HG03095 (cell line): ENCODE data around the gene GMDS.

ENCODE experiments used
- ATAC-seq: cut with Tn5 transposase; IDR thresholded peaks from one replicate; pipeline ENCODE4 v1.9.1; 2021; ENCODE audit warnings: moderate library complexity; ENCODE audit not compliant: unreplicated experiment

GMDS gene

DNA sequence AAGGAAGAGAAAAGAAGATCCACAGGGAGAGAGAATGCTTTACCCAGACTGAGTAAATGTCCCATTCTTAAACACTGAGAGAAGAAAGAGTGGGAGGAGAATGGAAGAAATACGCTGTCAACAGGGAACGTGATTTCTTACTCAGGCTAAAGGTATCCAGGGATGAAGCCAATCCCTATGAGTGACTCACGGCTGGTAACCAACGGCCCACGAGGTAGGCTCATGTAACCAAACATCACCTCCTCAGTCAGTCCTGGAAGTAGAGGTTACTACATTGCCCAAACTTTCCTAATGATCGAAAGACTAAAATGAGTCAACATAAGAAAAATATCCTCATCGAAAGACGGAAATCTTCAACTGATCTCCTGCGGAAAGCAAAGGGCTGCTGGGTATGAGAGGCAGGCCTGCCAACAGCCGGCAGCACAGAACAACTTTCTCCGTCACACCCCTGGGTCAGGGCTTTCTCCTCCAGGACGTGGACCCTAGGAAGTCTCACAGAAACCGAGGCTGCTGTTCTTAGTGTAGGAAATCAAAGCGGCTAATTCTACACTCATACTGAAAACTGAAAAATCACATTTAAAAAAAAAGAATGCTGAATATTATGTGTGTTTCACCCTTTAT, 292.6 kb downstream of the GMDS start:
- ATAC-seq: no peak

- no peak for ATAC-seq
Measured at GRCh38 chr6:1950631-1951030, 294.8 kb downstream of the GMDS start.

- no peak for ATAC-seq
Measured at GRCh38 chr6:1949538-1949937, 295.9 kb downstream of the GMDS start.

DNA sequence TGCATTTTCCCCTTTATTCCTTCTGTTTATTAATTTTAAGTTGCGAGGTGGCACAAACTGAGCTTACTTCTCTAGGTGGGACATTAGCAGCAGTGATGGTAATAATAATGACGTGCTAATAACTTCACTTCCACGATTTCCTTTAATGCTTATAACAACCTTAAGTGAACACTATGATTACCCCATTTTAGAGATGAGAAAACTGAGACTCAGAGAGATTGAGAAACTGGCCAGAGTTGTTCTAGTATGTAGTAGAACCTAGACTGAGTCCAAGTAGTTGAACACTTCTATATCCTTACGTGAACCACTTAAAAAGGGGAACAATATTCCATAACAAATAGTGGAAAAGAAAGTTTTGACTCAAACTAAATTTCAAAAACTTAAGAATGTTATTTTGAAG, 297.5 kb downstream of the GMDS start:
- ATAC-seq: no peak

GRCh38 chr6:1946583-1946982, 298.8 kb downstream of the GMDS start:
- ATAC-seq: no peak

DNA sequence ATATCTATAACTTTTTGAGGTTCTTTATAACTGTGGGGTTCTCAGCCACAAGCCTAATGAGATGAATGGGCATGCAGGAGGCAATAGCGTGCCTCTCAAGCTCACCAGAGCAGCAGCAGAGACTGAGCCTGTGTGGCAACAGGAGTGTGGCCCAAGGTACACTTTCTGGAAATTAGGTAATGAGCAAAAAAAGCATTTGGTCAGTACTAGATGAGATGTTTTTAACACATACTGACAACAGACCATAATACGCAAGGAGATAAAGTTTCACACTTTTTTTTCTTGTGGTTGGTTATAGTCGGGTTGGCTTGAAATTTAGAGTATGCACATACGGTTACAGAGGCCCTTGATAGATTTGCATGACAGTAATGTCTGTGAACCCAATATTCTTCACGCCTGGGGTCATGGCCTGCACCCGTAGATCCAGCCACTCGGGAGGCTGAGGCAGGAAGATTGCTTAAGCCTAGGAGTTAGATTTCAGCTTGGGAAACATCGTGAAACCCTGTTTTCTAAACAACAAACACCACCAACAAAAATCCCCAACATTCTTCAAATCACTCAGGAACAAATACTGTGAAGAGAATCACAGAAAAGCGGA, 300.1 kb downstream of the GMDS start:
- ATAC-seq: no peak

DNA sequence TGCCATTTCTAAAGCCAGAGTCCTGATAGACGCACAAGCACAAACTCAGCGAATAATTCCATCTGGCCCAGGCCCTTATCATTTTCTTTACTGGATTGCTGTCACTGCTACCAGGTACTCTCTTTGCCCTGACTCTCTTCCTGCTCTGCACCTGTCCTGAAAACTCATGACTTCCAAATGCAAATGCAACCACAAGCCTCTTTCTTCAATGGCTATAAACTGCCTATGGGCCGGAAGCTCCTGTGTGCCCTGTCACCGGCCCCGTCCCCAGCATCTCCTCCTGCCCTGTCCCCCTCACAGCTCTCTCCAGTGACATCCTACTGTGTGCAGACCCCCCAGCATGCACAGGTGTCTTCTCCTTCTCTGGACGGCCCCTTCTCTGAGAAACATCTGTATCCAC, 302.6 kb downstream of the GMDS start:
- ATAC-seq: no peak

DNA sequence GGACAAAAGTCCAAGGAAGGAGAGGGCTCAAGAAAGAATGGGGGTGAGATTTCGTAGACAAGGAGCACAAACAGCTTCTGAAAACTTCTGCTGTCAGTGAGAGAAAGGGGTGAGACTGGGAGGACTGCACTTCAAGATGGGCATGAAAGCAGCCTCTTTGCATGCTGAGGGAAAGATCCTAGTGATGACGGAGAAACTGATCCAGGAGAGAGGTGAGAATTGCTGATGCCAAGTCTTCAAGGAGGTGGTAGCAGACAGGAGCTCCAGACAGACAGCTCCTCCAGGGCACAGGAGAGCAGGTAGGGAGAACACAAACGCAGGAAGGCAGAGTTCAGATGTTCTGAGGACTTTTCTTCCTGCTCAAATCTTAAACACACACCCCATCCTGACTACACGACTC, 303.9 kb downstream of the GMDS start:
- no peak for ATAC-seq

GRCh38 chr6:1940381-1940780, 305.0 kb downstream of the GMDS start:
- no peak for ATAC-seq

GRCh38 chr6:1933292-1933691, 312.1 kb downstream of the GMDS start:
- no peak for ATAC-seq

DNA sequence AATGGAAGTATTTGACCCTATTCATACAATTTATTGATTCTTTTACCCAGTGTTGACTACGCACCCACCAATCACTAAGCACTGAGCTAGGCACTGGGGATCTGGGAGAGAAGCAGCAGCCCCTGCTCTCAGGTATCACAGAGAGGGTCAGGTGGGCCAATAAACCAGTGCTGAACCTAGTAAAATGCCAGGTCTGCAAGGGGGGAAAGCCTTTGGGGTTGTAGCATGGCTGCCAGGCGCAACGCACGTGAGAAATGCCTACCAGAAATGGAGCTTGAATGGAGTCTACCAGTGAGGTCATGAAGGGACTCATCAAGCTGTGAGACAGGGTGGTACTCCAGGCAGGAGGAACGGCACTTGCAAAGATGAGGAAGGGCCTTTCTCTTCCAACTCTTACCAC, 313.6 kb downstream of the GMDS start:
- no peak for ATAC-seq

DNA sequence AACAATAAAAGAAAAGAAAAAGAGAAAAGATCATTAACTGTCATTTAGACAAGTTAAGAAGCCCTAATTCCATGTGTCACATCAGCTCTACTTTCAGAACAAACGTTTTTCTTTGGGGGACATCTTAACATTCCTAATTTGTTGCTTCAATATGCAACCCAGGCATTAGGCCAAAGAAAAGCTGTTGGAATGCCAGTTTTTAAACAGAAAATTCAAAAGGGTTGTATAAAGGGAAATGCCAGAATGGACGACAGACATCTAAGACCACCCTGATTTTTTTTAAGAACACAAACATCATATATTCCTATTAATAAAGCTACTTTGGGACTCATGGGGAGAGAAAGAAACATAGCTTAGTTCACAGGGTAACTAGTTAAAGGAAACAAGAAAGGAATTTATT, 315.0 kb downstream of the GMDS start:
- ATAC-seq: no peak

GRCh38 chr6:1929931-1930330, 315.5 kb downstream of the GMDS start:
- no peak for ATAC-seq

DNA sequence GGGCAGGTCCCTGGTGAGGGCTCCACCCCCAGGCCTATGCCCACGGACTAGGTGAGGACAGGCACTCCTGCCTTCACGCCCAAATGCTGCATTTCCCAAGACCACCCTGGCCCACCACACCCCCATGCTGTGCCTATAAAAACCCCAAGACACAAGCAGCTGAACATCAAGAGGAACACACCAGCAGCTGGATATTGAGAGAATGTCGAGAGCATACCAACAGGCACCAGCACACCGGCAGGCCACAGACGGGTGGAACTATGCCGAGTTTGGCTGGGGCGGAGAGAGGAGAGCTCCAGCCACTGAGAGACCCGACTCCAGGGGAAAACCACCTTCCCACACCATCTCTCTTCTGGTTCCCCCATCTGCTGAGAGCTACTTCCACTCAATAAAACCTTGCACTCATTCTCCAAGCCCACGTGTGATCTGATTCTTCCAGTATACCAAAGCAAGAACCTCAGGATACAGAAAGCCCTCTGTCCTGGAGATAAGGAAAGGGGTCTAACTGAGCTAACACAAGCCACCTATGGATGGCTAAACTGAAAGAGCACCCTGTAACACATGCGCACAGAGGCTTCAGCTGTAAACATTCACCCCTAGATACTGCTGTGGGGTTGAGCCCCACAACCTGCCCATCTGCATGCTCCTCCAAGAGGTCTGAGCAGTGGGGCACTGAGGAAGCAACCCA, 319.5 kb downstream of the GMDS start:
- ATAC-seq: no peak

DNA sequence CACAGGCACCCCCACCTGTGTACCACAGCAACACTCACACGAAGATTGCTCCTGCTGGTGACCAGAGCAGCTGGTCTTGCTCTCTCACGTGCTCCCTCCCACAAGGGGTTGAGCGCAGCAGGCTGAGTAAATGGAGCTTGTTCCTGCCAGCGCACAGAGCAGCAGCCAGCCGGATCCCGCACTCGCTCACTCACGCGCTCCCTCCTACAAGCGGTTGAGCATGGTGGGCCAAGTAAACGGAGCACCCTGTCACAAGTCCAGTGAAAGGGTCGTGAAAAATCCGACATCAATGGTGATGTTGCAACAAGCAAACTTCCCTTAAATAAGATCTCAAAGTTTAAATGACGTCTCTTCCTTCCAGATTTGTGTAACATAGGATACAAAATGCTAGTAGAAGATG, 322.0 kb downstream of the GMDS start:
- ATAC-seq: no peak

DNA sequence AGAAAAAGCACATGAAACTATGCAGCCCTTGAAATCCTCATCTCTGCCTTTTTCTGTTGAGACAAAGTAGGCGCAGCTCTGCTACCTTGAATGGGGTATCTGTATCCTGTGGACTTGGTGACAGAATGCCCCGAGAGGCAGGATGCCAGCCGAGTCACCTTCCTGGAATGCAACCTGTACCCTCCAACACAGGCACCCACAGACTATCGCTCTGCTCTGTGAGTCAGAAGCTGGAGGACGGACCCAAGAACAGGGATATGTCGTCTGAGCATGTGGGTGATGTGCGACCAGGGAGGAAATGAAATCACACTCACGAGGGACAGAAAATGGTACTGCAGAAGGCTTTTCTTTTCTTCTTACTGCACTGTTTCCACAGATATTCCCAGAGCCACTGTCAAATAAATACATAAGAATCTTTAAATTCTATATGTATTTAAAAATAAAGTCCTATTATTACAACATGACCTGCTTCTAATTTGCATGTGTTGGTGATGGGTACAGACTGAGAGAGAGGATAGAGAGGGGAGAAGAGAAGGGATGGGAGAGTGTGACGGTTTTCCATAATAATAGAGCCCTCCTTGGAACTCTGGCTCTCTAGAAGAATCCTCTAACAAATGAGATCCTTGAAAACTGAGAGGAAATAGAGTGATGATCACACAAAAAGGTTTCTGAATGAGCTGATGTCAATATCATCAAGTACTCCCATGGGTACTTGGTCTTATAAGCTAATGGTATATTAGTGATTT, 327.6 kb downstream of the GMDS start:
- ATAC-seq: no peak

DNA sequence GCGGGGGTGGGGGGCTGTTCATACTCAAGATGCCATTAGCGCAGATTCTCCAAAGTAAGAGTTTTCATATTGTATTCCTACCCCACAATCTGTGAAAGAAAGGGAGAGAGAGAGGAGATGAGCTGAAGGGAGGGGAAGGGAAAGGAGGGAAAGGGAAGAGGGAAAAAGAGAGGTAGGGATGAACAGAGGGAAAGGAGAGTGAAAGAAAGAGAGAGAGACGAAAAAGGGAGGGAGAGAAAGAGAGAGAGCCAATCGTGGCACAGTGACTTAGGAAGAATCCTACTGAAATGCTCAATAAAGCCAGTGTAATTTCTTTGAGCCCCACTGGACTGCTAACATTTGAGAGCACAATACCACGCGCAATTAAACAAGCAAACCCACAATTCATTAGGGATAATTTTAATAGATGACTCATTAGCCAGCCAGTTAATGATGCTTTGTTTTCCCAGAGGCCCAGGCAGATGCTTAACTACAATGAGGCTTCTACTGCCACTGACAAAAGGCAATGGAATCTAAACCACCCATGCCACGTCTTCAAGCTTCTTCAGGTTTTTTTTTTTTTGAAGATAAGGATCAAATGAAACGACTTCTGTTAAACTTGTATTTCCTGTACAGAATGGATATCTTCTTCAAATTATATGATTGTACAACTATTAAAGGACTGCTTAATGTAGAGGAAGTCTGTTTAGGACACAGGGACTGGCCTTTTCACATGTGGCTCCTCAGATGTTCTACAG, 328.9 kb downstream of the GMDS start:
- ATAC-seq: no peak

GRCh38 chr6:1915226-1915625, 330.2 kb downstream of the GMDS start:
- ATAC-seq: no peak

DNA sequence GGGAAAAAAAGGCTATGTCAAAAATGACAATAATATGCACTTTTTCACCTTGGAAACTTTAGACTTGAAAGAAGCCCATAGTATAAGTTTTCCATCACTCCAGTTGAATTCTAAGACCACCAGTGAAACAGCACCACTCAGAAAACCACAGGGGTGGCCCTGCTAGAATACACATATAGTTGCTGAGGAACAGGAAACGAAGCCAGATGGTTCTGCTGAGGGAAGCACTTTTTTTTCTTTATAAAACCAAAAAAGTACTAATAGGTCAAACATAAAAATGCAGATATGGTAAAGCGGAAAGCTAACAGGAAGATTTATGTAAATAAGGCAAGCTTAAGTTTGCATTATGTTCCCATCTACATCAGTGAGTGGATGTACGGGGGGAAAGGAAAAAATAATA, 331.8 kb downstream of the GMDS start:
- no peak for ATAC-seq

GRCh38 chr6:1912731-1913130, 332.7 kb downstream of the GMDS start:
- no peak for ATAC-seq

DNA sequence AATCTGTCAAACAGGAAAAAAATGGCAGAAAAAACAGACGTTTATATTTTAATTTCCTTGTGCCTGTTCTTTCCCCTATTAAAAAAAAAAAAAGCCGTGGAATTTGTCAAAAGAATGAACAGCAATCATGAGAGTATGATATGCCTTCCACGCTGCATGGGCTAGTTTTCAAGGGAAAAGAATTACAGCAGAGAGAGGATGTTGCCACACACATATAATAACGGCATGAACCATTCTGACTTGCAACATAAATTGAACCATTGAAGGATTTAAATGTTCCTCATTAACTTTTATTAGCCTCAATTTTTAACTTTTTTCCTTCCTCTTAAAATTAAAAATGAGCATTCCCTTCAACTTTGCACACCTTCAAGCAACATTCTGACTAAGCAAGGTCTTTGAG, 333.9 kb downstream of the GMDS start:
- ATAC-seq: no peak
